ENCODE data around the gene GOLT1B.

Gene GOLT1B

GRCh38 chr12:21483531-21483930 lies 18.1 kb upstream of the GOLT1B start:
- no peaks in the 10 kb centered on the region for H3F3A ChIP-seq (ENCODE audit: insufficient read depth)
- H3K36me3 ChIP-seq (ENCODE audit: low read length), result peaks cover 27% of the 10 kb centered on the region; the same call in 1 of the 2 replicates
- no peak overlapping the region for H3K4me3 ChIP-seq (ENCODE audit: insufficient read depth, low read length, poor library complexity, severe bottlenecking)

GRCh38 chr12:21485998-21486397 lies 15.6 kb upstream of the GOLT1B start:
- Histone ChIP-seq H3F3A (ENCODE audit: insufficient read depth) (no peaks in the 10 kb centered on the region), H4K20me1 (ENCODE audit: low read depth, low read length) (no peaks in the 10 kb centered on the region), H3K4me3 (ENCODE audit: insufficient read depth, low read length, poor library complexity, severe bottlenecking) (no peak overlapping the region), H3K27me3 (ENCODE audit: low read length) (no peaks in the 10 kb centered on the region), H3K79me2 (ENCODE audit: insufficient read depth, low read length) (no peaks in the 10 kb centered on the region), H2AFZ (ENCODE audit: low read depth, low read length, severe bottlenecking) (no peak overlapping the region), H3K36me3 (ENCODE audit: low read length) (peaks cover 35% of the 10 kb centered on the region; the same call in 1 of the 2 replicates), H3K4me2 (ENCODE audit: low read depth, low read length, poor library complexity, severe bottlenecking) (no peak overlapping the region), H3K9ac (ENCODE audit: low read length) (no peak overlapping the region), H3K9me2 (replicated peaks; ENCODE audit: insufficient read depth, low read length) (no peaks in the 10 kb centered on the region), H3K27ac (ENCODE audit: low read depth, low read length) (no peak overlapping the region), H3K9me3 (ENCODE audit: insufficient read depth, low read length) (no peaks in the 10 kb centered on the region)
- TF ChIP-seq EZH2phosphoT487 (conservative IDR thresholded peaks at IDR 0.05; ENCODE audit: low read length) (no peak), CTCF (IDR thresholded peaks at IDR 0.05; ENCODE audit: insufficient read depth, low read length, poor library complexity, severe bottlenecking) (no peak)

More at GRCh38 chr12:21483531-21483930, 18.1 kb upstream of the GOLT1B start:
- Histone ChIP-seq H3K9me3 (ENCODE audit: insufficient read depth, low read length) (no peaks in the 10 kb centered on the region), H2AFZ (ENCODE audit: low read depth, low read length, severe bottlenecking) (no peak overlapping the region), H3K4me2 (ENCODE audit: low read depth, low read length, poor library complexity, severe bottlenecking) (no peak overlapping the region), H3K9ac (ENCODE audit: low read length) (no peak overlapping the region), H3K79me2 (ENCODE audit: insufficient read depth, low read length) (no peaks in the 10 kb centered on the region), H4K20me1 (ENCODE audit: low read depth, low read length) (no peaks in the 10 kb centered on the region), H3K27me3 (ENCODE audit: low read length) (no peaks in the 10 kb centered on the region), H3K27ac (ENCODE audit: low read depth, low read length) (no peak overlapping the region), H3K9me2 (replicated peaks; ENCODE audit: insufficient read depth, low read length) (no peaks in the 10 kb centered on the region)
- TF ChIP-seq CTCF (IDR thresholded peaks at IDR 0.05; ENCODE audit: insufficient read depth, low read length, poor library complexity, severe bottlenecking) (no peak), EZH2phosphoT487 (conservative IDR thresholded peaks at IDR 0.05; ENCODE audit: low read length) (no peak)

- no peaks in the 10 kb centered on the region for H3K9me3 ChIP-seq (ENCODE audit: insufficient read depth, low read length)
- H3F3A ChIP-seq (ENCODE audit: insufficient read depth), result no peaks in the 10 kb centered on the region
- H3K9me2 ChIP-seq (replicated peaks; ENCODE audit: insufficient read depth, low read length), result no peaks in the 10 kb centered on the region
- H4K20me1 ChIP-seq (ENCODE audit: low read depth, low read length), result no peaks in the 10 kb centered on the region
- no peak overlapping the region for H3K27ac ChIP-seq (ENCODE audit: low read depth, low read length)
- H3K79me2 ChIP-seq (ENCODE audit: insufficient read depth, low read length), result peaks cover 56% of the 10 kb centered on the region
- H3K27me3 ChIP-seq (ENCODE audit: low read length), result no peaks in the 10 kb centered on the region
- H2AFZ ChIP-seq (ENCODE audit: low read depth, low read length, severe bottlenecking), result no peak overlapping the region
- peak overlapping the region; percentile 99 for H3K4me3 ChIP-seq (ENCODE audit: insufficient read depth, low read length, poor library complexity, severe bottlenecking)
- peak overlapping the region; percentile 97 for H3K9ac ChIP-seq (ENCODE audit: low read length)
- TF ChIP-seq CTCF (IDR thresholded peaks at IDR 0.05; ENCODE audit: insufficient read depth, low read length, poor library complexity, severe bottlenecking) (no peak), EZH2phosphoT487 (conservative IDR thresholded peaks at IDR 0.05; ENCODE audit: low read length) (no peak)
- H3K4me2 ChIP-seq (ENCODE audit: low read depth, low read length, poor library complexity, severe bottlenecking), result peak overlapping the region; percentile 95
- peaks cover 16% of the 10 kb centered on the region for H3K36me3 ChIP-seq (ENCODE audit: low read length)
Measured at GRCh38 chr12:21499765-21500164, 1.8 kb upstream of the GOLT1B start.
